NCI-H748 (cell line): Measurements from ENCODE around the gene GPAT3.
A peak's percentile ranks its signal among the peaks of the same experiment; 100 is the strongest.
"Not testable (repeated sequence)": the region's sequence is repeated elsewhere in the genome, so short reads cannot be mapped to it uniquely, and the experiment has no call there.

ENCODE experiments used
- DNase-seq: peaks from one replicate; lab custom pipeline; 2025; ENCODE audit not compliant: unreplicated experiment; lab: John Stamatoyannopoulos, UW

GPAT3 gene

GRCh38 chr4:83591730-83592129 is 55.8 kb downstream of the GPAT3 start:
- DNase-seq, result no peak

GRCh38 chr4:83599183-83599582 is 63.3 kb downstream of the GPAT3 start:
- peak; percentile 21 for DNase-seq

- no peak for DNase-seq
Measured at GRCh38 chr4:83603129-83603528, 67.2 kb downstream of the GPAT3 start.

GRCh38 chr4:83604321-83604720 is 68.4 kb downstream of the GPAT3 start:
- DNase-seq, result no peak

- no peak for DNase-seq
Measured at GRCh38 chr4:83605210-83605609, 69.3 kb downstream of the GPAT3 start.

- DNase-seq, result no peak
Measured at GRCh38 chr4:83605744-83606172, 69.8 kb downstream of the GPAT3 start.

- no peak for DNase-seq
Measured at GRCh38 chr4:83606460-83606859, 70.6 kb downstream of the GPAT3 start.

- DNase-seq, result no peak
Measured at GRCh38 chr4:83606898-83607297, 71.0 kb downstream of the GPAT3 start.

- no peak for DNase-seq
Measured at GRCh38 chr4:83609365-83609764, 73.5 kb downstream of the GPAT3 start.

GRCh38 chr4:83610729-83611128 is 74.8 kb downstream of the GPAT3 start:
- no peak for DNase-seq

GRCh38 chr4:83613023-83613422 is 77.1 kb downstream of the GPAT3 start:
- no peak for DNase-seq

GRCh38 chr4:83613994-83614393 is 78.1 kb downstream of the GPAT3 start:
- no peak for DNase-seq

GRCh38 chr4:83616252-83616651 is 80.3 kb downstream of the GPAT3 start:
- DNase-seq, result no peak

GRCh38 chr4:83617371-83618035 is 81.6 kb downstream of the GPAT3 start:
- no peak for DNase-seq

GRCh38 chr4:83618431-83618830 is 82.5 kb downstream of the GPAT3 start:
- DNase-seq, result no peak

- DNase-seq, result no peak
Measured at GRCh38 chr4:83618991-83619645, 83.2 kb downstream of the GPAT3 start.

GRCh38 chr4:83622127-83622526 is 86.2 kb downstream of the GPAT3 start:
- DNase-seq, result not testable (repeated sequence)

GRCh38 chr4:83625821-83626220 is 89.9 kb downstream of the GPAT3 start:
- DNase-seq, result no peak

- no peak for DNase-seq
Measured at GRCh38 chr4:83626245-83626836, 90.4 kb downstream of the GPAT3 start.

- DNase-seq, result no peak
Measured at GRCh38 chr4:83629945-83630721, 94.2 kb downstream of the GPAT3 start.

- no peak for DNase-seq
Measured at GRCh38 chr4:83631066-83631465, 95.2 kb downstream of the GPAT3 start.

- DNase-seq, result no peak
Measured at GRCh38 chr4:83636930-83637329, 101.0 kb downstream of the GPAT3 start.
